NCI-H2029 (cell line): ENCODE measurements around the gene INF2.

ENCODE experiments used
- DNase-seq: peaks from one replicate; lab custom pipeline; 2025; lab: John Stamatoyannopoulos, UW

Gene INF2

DNA sequence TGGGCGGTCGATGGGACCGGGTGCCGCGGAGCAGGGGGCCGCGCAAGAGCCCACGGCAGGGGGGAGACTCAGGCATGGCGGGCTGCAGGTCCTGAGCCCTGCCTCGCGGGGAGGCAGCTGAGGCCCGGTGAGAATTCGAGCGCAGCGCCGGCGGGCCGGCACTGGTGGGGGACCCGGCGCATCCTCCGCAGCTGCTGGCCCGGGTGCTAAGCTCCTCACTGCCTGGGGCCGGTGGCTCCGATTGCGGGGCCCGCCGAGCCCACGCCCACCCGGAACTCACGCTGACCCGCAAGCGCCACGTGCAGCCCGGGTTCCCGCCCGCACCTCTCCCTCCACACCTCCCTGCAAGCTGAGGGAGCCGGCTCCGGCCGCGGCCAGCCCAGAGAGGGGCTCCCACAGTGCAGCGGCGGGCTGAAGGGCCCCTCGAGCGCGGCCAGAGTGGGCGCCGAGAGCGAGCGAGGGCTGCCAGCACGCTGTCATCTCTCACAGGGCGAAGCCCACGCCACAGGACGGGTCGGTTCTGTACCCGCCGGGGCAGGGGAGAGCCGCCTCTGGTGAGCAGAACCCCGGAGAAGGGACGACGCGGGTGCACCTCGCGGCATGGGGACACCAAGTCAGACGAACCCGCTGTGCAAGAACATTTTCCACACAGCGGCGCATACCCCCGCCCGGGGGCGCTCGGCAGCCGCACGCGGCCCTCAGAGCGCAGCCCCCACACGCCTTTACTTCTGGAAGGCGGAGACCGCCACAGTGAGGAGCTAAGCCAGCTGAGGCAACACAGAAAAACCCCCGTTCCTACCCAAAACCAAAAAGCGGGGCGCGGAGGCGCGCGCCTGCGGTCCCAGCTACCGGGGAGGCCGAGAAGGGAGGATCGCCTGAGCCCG lies 62.4 kb downstream of the INF2 start:
- DNase-seq = no peak

DNA sequence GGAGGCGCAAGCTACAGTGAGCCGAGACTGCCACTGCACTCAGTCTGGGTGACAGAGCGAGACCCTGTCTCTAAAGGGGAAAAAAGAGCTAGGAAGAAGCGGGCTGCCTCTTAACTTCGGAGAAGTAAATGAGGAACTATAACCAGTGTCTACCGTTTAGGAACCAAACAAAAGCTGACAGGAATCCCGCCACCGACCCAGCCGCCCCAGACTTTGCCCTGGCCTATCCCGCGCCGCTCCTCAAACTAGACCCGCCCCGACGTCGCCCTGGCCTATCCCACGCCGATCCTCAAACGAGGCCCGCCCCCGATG lies 63.0 kb downstream of the INF2 start:
- DNase-seq = no peak

DNA sequence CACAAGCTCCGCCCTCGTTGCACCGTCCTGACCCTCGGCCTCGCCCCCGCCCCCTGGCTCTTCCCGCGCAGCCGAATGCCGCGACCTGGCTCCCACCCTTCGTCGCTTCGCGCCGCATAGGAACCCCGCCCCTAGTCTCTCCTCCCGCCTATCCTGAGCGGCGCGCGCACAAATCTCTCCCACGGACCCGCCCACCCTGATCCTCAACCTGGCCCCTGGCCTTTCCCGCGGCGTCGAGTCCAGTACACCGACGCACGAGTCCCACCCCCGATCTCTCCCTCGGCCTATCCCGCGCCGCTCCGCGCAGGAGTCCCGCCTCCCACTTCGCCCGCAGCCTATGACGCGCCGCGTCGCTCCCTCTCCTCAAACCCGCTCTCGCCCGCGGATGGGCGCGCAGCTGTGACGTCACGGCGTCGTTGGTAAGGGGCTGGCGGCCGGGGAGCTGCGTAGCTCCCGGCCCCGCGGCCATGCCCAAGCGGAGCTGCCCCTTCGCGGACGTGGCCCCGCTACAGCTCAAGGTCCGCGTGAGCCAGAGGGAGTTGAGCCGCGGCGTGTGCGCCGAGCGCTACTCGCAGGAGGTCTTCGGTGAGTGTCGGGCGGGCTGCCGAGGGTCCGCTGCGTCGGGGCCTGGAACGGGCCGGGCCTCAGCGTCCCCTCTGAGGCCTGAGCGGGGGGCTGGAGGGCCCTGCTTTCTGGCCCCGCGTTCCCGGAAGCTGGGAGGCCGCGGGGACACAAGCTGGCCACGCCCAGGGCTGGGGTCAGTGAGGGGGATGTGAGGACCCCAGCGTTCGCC lies 63.5 kb downstream of the INF2 start, which contains the start of gene SIVA1:
Gene SIVA1 (plus strand): TSS at position 413 of the 793 bp plus-strand sequence. CDS start 55 bp downstream, at position 468.
- DNase-seq = peak; percentile 98

DNA sequence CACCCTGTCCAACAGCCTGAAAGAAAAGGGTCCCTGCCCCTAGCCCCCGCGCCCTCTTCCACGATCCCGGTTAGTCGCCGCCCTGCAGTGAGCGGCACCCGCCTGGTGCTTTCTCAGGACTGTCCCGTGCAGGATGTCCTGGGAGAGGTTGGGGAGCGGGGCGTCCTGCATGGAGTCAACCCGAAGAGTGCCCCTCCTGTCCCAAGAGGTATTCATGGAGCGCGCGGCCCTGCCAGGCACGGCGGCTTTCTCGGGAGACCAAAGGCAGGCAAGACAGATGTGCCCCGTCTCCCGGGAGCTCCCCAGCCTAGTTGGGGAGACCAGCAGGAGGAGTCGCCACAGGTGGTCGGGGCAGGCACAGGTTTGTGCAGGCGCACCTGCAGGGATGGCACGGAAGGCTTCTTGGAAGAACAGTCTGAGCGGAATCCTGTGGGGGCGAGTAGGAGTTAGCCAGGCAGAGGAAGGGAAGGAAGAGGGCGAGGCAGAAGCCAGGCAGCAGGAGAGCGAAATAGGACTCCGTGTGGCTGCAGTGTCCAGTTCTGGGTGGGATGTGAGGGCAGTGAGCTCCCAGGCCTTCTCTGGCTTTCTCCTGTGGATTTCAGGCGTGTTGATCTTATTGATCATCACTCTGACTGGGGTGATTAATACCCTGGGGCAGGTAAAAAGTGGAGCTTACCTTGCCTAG lies 64.3 kb downstream of the INF2 start:
- no peak for DNase-seq

DNA sequence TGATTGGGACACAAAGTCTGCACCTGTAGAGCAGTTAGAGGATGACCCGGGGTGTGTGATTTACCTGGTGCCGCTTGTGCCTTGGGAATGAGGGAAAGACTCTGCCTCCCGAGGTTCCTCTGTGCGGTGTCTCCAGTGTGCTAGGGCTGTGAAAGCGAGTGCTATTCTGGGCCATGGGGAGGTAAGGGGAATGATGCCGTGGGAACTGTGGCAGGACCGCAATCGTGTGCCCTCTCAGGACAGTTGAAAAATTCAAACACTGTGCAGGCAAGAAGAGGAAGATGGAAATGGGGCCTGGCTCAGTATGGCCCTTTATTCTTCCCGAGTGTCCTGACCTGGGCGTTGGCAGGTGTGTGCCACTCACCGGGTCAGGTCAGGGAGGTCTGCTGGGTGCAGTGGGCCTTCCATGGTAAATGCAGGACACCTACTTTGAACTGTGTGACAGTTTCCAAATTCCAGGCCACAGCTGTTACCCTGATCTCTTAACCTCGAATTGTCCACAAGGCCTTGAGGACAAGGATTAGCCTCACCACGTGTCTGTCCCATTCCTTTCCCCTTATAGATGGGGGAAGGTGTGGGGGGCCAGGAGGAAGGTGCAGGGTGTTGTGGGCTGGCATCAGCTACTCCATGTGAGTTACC lies 64.9 kb downstream of the INF2 start:
- no peak for DNase-seq

DNA sequence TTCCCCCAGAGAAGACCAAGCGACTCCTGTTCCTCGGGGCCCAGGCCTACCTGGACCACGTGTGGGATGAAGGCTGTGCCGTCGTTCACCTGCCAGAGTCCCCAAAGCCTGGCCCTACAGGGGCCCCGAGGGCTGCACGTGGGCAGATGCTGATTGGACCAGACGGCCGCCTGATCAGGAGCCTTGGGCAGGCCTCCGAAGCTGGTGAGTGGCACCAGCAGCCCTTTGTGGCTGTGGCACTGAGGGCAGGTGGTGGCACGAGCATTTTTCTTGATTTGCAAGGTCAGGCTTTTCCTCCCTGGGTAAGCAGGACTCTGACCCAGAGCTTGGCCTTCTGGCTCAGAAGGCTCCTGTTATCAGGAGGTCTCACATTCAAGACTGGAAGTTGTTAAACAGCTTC lies 66.2 kb downstream of the INF2 start:
- DNase-seq = no peak

DNA sequence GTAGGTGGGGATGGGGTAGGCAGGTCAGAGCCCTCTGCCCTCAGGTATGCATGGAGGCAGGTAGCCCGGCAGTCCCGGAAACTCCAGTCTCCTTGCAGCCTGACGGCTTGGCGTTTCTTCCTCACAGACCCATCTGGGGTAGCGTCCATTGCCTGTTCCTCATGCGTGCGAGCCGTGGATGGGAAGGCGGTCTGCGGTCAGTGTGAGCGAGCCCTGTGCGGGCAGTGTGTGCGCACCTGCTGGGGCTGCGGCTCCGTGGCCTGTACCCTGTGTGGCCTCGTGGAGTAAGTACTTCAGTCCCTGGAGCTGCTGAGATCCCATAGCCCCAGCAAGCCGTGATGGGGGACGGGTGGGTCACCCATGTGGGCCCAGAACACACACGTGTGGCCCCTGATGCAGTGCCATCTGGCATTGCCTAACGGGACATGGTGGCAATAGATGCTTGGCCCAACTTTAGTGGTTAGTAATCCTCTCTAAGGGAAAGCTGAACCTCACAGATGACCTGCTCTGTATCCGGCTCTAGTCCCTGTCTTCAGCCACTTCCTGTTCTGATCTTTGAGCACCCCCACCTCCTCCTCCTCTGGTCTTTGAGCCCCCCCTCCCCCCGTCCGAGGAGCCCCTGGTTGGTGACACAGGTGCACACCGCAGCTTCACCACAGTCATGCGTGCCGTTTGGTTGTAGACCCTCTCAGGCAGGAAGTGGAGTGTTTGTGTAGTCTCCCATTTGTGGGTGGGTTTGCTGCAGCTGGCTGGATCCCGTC lies 67.2 kb downstream of the INF2 start:
- no peak for DNase-seq

DNA sequence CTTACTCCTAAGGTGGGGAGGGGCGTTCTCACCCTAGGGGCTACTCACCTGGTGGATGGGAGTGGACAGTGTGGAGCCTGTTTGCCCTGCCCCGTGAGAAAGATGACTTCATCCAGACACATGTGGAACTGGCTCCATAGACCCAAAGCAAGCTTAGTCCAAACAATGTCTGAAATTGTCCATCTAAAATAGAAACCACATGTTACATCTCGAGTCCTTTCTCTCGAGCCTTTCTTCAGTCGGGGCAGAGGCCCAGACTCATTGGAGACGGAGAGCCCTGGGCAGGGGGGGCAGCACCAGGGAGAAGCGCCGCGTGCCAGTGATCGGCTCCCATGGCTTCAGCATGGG lies 67.8 kb downstream of the INF2 start:
- no peak for DNase-seq

DNA sequence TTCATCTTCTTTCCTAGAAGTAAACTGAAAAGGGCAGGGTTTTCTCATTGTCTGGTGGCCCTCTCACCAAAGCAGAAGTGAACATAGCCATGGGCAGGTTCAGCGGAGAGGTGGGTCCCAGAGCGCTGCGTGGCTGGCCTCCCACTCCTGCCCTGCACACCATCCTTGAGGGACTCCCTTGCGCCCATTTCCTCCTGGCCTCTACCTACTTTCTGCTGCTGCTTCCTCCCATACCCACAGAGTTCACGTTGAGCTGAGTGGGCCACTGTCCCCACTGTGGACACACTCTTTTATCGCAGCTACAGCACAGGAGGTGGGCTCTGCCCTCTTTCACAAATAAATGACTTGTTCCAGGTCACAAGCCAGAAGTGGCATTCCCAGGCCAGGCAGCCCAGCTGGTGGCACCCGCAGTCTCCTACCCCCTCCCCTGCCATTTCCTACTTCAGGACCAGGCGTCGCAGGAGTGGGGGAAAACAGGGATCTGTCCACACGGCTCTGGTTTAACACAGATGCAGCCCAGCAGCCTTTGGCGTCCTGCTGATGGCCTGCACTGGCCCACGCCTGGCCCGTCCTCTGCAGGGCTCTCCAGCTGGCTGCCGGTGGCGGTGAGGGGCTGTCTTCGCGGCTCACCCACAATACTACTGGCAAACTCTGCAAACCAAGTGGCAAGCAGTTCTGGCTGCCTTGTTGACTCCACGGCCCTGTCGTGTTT lies 68.4 kb downstream of the INF2 start:
- no peak for DNase-seq

DNA sequence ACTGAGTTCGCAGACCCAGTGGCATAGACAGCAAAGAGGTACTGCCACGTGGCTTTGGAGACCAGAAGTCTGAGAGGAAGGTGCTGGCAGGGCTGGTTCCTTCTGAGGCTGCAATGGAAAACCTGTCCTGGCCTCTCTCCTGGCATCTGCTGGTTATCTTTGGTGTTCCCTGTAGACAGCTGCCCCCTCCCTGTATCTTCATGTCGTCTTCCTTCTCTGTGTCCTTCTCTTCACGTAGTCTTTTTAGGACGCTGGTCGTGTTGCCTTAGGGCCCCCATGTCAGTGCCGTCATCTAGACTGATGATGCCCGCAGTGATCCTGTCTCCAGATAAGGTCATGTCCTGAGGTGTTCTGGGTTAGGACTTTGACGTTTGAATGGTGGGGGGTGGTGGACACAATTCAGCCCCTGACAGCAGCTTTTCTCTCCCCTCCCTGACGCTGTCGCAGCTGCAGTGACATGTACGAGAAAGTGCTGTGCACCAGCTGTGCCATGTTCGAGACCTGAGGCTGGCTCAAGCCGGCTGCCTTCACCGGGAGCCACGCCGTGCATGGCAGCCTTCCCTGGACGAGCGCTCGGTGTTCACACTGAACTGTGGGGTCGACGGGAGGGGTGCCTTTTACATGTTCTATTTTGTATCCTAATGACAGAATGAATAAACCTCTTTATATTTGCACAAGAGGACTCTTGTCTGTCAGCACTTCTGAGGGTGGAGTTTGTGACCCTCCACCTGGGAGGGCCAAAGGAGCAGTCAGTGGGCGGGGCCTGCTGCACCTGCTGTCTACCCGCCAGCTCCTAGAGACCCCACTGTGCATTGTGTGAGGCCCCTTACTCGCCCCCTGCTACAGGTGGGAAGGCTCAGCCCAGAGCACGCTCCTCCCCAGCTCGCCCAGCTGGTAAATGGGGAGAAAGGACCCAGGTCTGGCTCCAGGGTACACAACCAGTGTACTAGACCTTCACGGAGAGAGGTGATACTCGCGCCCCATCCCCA lies 69.9 kb downstream of the INF2 start:
- DNase-seq = no peak

DNA sequence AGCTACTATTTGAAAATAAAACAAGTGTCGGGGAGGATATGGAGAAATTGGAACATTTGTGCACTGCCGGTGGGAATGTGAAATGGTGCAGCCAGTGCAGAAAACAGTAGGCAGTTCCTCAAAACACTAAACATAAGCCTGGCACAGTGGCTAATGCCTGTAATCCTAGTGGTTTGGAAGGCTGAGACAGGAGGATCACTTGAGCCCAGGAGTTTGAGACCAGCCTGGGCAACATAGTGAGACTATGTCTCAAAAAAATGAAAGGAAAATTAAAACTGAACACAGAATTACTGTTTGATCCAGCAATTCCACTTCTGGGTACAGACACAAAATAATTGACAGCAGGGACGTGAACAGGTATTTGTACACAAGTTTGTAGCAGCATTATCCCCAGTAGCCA lies 76.1 kb downstream of the INF2 start:
- no peak for DNase-seq

DNA sequence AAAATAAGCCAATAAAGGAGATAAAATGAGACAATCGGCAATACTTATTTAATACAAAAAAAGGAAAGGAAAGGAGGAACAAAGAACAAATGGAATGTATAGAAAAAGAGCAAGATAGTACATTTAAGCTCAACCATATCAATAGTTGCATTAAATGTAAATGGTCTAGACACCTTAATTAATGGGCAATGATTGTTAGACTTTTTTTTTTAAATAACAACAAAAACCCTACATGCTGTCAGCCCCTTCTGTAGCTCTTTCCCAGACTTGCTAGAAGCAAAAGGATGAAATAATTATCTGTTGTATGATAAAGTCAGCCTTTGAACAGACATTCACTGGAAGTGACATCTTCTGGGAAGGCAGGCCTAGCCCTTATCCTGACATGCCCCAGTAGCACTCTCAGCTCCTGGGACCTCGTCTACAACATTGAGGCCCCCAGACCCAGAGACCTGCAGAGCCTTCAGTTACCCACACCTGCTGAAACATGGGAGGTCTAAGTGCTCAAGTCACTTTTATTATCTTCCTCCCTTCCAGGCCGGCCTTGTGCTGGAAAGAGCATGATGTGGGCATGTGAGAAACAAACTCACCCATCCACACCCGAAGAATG lies 76.9 kb downstream of the INF2 start:
- no peak for DNase-seq

DNA sequence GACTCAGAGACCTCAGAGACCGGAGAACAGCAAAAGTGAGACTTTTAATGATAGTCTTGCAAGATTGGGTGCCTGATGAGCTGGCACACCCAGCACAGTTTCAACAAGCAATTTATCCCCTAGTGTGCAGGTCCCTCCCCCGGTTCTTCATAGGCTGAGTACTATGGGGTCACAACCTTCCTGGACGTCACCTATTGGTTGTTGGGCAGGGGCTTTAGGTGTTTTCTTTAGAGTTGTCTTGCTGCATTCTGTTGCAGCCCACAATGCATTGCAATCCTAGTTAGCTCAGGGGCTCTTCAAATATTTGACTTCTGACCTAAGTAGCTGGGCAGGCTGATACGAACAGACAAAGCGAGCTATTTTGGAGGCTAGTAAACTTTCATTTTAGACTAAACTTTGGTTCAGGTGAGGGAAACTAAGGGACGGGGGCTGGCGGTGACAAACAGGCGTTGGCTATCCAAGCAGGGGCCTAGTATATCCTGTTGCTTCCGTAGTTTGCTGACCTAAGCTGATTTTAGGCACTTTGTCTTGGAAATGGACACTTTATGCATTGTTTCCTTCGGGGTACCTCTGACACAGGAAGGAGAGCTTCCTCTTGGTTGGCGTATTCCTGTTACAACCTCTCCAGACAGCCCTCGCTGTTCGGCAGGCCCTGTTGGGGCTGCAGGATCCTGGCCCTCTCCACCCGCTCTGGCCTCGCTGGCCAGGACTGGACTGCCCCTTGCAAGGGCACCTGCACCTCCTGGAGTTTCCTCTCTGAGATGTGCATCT lies 77.6 kb downstream of the INF2 start:
- DNase-seq = no peak

DNA sequence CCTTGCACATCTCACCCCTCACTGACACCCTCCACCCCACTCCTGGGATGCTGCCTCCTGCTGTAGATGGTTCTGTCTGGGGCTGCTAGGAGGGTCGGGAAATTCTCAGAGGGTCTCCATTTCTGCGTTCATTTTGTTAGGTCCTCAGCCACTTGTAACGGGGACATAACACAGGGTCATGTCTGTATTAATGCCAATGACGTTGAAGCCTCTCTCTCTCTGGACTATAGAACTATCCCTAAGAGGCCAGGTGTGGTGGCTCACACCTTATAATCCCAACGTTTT lies 78.2 kb downstream of the INF2 start:
- DNase-seq = no peak

DNA sequence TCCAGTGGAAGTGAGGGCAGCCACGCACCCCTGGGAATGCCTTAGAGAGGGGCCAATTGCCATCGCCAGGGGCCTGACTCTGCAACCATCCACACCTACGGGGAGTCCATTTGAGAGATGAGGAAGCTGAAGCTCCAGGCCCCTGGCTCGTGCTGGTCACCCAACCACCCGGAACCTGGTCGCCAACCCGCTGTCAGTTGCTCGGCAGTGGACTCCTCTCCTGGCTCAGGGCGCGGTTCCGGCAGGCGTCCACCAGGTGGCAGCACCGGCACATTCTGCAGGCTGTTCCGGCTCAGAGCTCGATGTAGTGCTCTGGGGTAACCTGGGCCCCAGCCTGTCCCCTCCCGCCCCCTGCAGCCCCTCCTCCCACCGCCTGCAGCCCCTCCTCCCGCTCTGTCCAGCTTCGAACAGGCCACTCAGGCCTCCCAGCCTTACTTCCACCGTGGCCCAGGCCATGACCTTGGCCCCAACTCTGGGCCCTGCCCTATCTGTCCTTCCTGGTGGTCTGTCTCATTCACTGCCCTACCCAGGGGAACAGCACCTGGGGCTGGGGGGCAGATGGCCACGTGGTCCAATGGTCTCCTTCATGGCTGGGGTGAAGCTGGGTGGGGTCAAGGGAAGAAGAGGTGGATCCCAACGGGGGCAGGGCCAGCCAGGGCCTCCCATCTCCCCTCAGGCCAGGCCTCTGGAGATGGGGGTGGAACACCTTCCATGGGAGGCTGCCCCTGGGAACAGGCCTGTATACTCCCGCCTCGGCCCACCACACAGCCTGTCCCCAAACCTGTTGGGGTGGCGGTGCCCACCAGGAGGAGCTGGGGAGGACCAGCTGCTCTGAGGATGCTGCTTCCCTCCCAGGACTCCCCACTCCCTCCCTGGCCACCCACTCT lies 79.3 kb downstream of the INF2 start:
- peak; percentile 9 for DNase-seq

DNA sequence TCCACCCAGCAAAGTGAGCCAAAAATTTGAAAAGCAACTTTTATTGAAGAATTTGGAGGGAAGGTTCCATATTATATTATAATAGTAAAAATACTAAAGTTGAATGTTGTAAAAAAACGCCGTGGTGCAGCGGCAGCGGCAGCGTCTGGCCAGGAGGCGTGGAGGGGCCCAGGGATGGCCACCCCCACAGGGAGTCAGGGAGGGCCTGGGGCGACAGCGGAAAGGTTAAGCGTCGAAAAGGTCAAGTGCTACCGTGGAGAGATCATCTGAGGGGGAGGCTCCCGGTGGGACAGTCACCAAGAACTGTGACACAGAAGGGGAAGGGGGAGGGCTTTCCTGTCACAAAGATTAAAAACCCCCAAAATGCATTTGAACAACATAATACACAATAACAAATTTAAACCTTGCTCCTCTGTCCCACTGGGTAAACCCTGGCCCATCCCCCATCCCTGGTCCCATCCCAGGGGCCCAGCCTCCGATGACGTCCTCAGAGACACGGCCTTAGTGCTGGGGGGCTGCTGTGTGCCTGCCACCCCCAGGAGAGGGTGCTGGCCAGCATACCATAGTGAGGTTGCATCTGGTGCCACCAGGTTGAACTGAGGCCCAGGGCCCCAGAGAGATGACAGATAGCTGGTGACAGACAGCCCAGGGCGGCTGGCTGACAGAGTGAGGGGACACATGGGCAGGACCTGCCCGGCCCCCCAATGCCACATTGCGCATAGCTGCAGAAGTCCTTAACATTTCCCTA lies 80.1 kb downstream of the INF2 start:
- DNase-seq = no peak

DNA sequence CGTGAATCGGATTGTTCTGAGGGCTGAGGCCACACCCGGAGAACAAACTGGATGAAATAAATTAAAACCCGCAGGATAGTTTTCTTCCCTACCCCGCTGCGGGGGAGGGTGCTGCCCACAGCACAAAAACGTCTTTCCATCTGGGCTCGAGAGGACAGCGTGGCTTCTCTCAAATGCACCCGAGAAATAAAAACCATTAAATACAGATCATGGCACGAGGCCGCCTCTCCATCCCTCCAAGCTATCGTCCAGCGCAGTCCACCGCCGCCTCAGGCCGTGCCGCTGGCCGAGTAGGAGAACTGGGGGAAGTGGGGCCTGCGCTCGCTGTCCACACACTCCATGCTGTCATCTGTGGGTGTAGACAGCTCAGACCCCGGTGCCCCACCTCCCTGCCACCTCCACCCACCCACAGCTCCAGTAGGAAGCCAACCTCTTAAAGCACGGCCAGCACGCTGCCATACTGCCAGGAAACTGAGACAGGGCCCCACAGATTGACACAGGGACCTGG lies 80.7 kb downstream of the INF2 start:
- no peak for DNase-seq
